Islet of Langerhans (tissue), 1 donor: ENCODE data around the gene RPL27A.

ENCODE experiments used
- FAIRE-seq: peaks from one replicate; lab custom pipeline; 2011; peaks lifted over from hg19 to GRCh38; lab: Jason Lieb, UNC

Gene RPL27A

GRCh38 chr11:8674859-8675258 lies 7.7 kb upstream of the RPL27A start:
- FAIRE-seq = no peak

GRCh38 chr11:8676458-8676857 lies 6.1 kb upstream of the RPL27A start:
- FAIRE-seq = no peak

- no peak for FAIRE-seq
These were observed 3.6 kb upstream of the RPL27A start for GRCh38 chr11:8679006-8679405.

DNA sequence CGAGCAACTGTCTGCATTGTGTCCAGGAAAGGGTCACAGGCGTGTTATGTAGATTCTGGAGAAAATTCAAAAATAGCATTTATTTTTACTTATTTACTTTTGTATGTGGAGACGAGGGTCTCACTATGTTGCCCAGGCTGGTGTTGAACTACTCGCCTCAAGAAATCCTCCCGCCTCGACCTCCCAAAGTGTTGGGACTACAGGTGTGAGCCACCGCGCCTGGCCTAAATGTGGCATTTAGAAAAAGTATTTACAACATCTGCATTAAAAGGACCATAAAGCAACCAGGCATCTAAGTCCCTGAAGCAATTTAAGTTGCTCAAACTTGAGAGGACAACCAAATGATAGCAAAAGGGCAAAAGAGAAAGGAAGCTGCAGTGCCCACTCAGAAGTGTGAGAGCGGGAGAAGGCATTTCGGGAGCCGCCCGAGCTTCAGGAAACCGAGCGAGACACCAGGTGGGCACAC lies 722 bp upstream of the RPL27A start:
- no peak for FAIRE-seq

DNA sequence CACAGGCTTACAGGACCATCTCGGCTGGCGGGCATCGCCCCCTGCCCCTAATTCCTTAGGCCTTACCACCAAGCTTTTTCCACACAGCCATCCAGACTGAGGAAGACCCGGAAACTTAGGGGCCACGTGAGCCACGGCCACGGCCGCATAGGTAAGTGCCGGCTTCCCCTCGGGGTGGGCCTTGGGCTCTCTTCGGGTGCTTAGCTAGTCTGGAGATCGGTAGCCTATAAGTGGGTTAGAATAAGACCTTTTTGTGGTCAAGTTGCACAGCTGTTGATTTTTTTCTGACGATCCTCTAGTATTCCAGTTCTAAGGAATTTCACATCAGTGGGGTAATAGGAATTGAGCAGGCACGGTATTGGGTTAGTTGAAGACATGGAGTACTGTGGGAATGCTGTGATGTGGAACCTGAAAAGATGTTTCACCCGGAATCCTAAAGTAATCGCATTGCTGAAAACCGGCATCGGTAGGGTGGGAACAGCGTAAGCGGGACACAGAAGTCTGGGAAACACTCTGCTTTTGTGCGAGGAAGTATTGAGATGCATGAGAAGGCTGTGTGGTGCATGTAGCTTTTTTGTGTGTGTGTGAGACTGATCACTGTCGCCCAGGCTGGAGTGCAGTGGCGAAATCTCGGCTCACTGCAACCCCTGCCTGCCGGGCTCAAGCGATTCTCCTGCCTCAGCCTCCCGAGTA lies 669 bp downstream of the RPL27A start:
- no peak for FAIRE-seq

DNA sequence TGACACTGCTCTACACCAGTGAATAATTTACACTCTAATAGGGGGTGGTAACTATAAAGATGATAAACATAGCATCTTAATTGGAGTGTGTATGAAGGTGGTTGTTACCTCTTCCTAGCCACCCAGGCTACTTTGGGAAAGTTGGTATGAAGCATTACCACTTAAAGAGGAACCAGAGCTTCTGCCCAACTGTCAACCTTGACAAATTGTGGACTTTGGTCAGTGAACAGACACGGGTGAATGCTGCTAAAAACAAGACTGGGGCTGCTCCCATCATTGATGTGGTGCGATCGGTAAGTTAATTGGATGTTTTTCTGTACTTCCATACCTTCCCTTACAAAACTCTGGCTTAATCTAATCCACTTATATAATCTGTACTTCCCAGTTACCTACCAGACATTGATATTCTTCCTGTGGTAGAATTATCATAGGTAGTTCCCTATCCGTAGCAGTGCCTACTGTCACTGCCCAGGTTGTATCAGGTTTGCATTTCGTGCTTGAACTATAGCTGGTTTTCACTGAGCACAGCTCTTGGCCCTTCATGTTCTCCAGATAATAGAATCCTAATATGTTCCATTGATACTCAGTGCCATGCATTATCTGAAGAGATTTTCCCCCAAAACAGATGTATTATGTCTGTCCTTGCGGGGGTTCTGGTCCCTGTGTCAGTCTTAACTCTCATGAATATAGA lies 2.2 kb downstream of the RPL27A start:
- FAIRE-seq = no peak

GRCh38 chr11:8685306-8685705 lies 2.7 kb downstream of the RPL27A start:
- no peak for FAIRE-seq

DNA sequence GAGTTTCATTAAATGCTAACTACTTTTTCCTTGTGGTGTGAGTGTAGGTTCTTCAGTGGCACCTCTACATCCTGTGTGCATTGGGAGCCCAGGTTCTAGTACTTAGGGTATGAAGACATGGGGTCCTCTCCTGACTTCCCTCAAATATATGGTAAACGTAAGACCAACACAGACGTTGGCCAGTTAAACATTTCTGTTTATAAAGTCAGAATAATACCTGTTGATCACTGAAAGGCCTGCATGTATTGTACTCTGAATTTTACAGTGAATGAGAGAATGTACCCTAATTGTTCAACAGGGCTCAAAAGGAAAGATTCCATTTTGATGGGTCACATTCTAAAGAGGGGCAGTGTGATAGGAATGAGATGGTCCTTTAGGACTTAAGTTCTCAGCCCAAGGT lies 3.2 kb downstream of the RPL27A start:
- FAIRE-seq = no peak

GRCh38 chr11:8686325-8686724 lies 3.7 kb downstream of the RPL27A start:
- no peak for FAIRE-seq

DNA sequence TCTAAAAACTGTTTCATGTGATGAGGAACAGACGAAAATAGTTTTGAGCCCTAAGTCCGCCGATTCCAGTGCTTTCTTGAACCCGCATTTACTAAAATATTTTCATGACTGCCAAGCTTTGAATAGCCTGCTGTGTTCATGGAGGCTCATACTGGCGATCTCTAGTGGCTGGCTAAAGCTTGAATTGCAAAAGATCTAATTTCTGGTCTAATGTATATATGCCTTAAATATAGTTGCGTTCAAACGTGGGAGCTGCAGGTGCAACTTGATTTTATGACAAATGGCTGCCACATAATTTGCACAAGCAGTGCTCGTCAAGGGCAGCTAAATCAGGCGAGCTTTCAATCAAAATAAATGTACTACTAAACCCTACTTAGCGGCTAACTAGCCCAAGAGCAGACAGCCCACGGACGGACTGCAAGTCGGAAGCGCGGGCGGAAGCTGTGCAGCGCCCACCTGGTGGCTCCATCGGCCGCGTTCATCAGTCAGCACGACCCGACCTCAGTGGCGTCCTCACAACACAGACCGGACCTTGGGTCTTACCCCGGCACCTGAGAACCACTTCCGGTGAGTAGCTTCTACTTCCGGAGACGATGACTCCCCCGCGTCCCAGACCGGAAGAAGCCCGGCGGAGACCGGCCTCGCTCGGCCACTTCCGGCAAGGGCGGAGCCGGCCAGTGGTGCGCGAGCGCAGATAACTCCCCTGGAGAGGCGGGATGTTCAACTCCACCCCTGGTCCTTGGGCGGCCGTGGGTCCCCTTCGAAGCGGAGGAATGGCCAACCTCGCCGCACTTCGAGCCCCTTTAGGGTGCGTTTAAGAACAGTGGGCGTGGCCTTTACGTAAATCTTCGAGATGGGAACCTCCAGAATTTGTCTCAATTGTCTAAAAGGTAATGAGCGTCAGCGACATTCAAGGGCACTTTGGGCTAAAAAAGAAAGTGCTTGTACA lies 6.1 kb downstream of the RPL27A start:
- FAIRE-seq = no peak

GRCh38 chr11:8689726-8690255 lies 7.2 kb downstream of the RPL27A start:
- no peak for FAIRE-seq

DNA sequence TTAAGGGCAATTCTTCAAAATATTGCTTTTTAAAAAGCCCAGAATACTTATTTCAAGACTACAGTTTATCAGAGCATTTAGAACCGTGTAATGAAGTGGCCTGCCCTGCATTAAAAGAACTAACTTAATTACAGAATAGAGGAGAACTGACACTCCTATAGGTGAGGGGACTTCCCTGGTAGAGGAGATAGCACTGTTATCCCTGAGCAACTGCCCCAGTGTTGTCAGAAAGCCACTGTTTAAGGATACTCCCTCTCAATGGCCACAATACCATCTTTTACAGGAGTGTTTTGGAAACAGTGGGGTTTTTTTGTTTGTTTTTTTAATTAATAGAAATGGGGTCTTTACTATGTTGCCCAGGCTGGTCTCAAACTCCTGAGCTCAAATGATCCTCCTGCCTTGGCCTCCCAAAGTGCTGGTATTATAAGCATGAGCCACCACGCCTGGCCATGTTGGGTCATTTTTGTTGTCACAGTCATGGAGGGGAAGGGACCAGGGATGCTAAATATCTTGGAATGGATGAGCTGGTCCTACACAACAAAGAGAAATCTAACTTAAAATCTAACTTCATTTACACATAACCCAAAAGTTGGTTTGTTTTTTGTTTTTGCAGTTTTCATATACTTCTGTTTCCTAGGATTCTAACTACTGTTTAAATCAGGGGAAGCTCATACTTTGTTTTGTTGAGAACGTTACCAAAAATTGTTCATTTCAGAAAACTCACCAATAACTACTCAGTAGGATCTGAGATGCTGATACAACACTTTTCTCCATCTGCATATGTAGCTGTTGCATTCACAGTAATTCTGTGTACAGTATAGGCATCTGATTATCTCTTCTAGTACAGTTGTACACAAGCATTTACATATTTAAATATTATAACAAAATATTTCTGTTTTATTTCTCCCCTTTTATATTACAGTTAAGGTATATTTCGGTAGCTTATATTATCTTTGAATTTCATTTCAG lies 8.1 kb downstream of the RPL27A start:
- no peak for FAIRE-seq

GRCh38 chr11:8691601-8692000 lies 9.0 kb downstream of the RPL27A start:
- FAIRE-seq = no peak

DNA sequence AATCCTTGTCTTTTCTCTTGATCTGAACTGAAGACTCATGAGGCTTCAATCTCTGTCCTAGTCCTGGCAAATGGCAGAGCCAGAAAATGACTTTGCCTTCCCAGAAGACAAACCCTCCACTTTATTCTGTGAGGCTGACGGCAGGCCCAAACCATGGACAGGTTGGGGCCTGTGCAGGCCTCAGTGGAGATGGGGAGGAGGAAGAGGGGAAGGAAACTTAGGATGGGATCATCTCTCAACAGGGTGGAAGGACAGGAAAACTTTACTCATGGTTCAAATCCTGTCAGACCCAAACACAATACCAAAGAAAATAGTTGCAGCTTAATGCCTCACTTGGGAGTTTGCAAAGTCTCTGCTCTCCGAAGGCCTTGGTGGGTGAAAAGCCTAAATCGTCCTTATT lies 9.8 kb downstream of the RPL27A start:
- FAIRE-seq = no peak

- FAIRE-seq = no peak
These were observed 10.5 kb downstream of the RPL27A start for GRCh38 chr11:8693010-8693551.

DNA sequence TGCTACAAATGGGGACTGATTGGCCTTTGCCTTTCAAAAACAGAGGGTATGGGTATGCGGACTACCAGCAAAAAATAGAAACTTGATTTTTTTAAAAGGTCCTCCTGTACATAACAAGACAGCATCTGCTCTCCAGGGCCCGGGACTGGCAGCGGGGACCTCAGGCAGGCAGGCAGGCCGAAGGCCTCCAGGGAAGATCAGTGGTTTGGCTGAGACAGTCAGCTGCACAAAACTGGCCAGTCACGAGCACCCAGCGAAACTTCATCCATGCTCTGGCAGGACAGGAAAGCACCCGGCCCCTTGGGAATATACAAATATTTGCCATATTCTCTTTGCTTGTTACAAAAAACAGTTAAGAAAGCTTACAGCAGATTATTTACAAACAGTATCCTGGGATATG lies 11.0 kb downstream of the RPL27A start:
- FAIRE-seq = no peak

GRCh38 chr11:8694137-8694536 lies 11.5 kb downstream of the RPL27A start:
- no peak for FAIRE-seq

GRCh38 chr11:8697054-8697453 lies 14.5 kb downstream of the RPL27A start:
- FAIRE-seq = no peak

GRCh38 chr11:8698379-8698851 lies 15.8 kb downstream of the RPL27A start:
- FAIRE-seq = no peak

DNA sequence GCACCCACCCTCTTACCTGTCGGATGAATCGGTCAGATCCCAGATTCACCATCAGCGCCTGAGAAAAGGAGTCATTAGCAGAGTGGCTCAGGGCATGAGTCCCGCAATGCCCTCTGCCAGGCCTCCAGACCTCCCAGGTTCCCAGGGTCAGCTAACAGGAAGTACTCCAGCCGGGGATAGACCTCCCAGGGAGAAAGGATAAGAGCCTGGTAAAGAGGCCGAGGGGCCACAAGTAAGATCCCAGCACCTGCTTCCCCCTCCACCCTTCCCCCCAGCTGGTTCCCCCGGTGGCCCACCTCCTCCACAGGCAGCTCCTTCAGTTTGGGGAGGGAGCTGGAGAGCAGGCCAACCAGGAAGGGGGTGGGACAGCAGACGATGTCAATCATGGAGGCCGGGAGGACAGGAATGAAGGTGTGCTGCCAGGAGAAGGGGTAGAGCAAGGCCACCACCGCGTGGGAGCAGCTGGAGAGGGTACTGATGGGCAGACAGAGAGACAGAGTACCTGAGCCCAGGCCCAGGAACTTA lies 16.4 kb downstream of the RPL27A start:
- FAIRE-seq = no peak

GRCh38 chr11:8699903-8700302 lies 17.3 kb downstream of the RPL27A start:
- FAIRE-seq = no peak
